PC-9 (cell line): ENCODE data around the gene RRM2.

ENCODE experiments used
- EZH2 ChIP-seq: fragments of 200-600 bp; sonication (generic); IDR thresholded peaks from 2 replicates; pipeline ENCODE4 v1.8.0; 2017; ENCODE audit warnings: antibody characterized with exemption, low read depth
- TF ChIP-seq, protein P1 (sequence below): fragments of 200-600 bp; sonication (generic); conservative IDR thresholded peaks from 2 replicates; pipeline ENCODE4 v1.6.1; 2017; ENCODE audit warnings: mixed run types, antibody characterized with exemption, mild to moderate bottlenecking, moderate library complexity

DNA sequence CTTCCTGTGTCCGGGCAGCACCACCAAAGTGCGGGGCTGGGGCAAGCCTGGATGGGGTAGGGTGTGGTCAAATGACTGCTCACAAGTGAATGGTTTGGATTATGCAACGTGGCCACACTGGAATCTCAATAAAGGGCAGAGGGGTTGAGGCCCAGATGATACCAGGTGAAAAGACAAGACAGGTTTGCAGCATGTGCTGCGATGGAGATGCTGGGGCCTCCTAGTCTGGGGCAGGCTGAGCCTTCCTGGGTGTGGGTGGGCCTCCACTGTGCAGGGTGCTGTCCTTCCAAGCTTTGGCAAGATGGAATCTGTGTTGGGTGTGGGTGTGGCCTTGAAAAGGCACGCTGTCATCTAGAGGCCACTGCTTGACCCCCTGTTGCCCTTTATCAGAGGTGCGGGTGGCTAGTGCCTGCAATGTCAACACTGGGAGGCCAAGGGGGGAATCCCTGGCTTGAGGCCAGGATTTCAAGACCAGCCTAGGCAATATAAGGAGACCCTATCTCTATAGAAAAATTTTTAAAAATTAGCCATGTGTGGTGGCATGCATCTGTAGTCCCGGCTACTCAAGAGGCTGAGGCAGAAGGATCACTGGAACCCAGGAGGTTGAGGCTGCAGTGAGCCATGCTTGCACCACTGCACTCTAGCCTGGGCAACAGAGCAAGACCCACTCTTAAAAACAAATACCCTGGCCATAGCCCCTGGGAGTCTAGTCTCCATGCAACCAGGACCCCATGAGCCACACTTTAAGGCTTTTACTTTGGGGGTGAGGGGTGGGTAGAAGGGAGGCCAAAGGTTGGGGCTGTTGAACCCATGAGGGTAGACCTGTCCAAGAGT, 13.8 kb downstream of the RRM2 start:
- TF ChIP-seq, protein P1, sequence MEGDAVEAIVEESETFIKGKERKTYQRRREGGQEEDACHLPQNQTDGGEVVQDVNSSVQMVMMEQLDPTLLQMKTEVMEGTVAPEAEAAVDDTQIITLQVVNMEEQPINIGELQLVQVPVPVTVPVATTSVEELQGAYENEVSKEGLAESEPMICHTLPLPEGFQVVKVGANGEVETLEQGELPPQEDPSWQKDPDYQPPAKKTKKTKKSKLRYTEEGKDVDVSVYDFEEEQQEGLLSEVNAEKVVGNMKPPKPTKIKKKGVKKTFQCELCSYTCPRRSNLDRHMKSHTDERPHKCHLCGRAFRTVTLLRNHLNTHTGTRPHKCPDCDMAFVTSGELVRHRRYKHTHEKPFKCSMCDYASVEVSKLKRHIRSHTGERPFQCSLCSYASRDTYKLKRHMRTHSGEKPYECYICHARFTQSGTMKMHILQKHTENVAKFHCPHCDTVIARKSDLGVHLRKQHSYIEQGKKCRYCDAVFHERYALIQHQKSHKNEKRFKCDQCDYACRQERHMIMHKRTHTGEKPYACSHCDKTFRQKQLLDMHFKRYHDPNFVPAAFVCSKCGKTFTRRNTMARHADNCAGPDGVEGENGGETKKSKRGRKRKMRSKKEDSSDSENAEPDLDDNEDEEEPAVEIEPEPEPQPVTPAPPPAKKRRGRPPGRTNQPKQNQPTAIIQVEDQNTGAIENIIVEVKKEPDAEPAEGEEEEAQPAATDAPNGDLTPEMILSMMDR: no peak
- TF ChIP-seq EZH2: no peak
